Dendritic cell treated with granulocyte-macrophage colony-stimulating factor and Interleukin-4, amounts not matched to agents 40 ng/mL and 50 ng/mL, for 4 days (primary cell): Measurements from ENCODE around the gene ATOX1.
"Not testable (repeated sequence)": the region's sequence is repeated elsewhere in the genome, so short reads cannot be mapped to it uniquely, and the experiment has no call there.

ENCODE experiments used
- H3K27ac Mint-ChIP-seq: one replicate; pipeline ENCODE4 v1.8.0; 2022; ENCODE audit warnings: mild to moderate bottlenecking, mixed read lengths
- H3K27me3 Mint-ChIP-seq: one replicate; pipeline ENCODE4 v1.8.0; 2022; ENCODE audit warnings: mild to moderate bottlenecking, mixed read lengths
- H3K36me3 Mint-ChIP-seq: one replicate; pipeline ENCODE4 v1.8.0; 2022; ENCODE audit warnings: low read depth, mixed read lengths
- H3K4me1 Mint-ChIP-seq: one replicate; pipeline ENCODE4 v1.8.0; 2022; ENCODE audit warnings: low read depth, mixed read lengths
- H3K4me3 Mint-ChIP-seq: one replicate; pipeline ENCODE4 v1.8.0; 2022; ENCODE audit warnings: mild to moderate bottlenecking, moderate library complexity, mixed read lengths
- H3K9me3 Mint-ChIP-seq: one replicate; pipeline ENCODE4 v1.8.0; 2022; ENCODE audit warnings: mixed read lengths
- intact Hi-C: fragments of 100-400 bp; cut with micrococcal nuclease; formaldehyde crosslinking; loops from one replicate; pipeline ENCODE4 v1.15.0; 2022

The ATOX1 gene

GRCh38 chr5:151708126-151708525 lies 50.3 kb downstream of the ATOX1 start:
- Mint-ChIP-seq H3K27ac (no peak overlapping the region), H3K27me3 (no peaks in the 10 kb centered on the region), H3K4me1 (peaks cover 7% of the 10 kb centered on the region), H3K36me3 (no peaks in the 10 kb centered on the region), H3K9me3 (peaks cover 7% of the 10 kb centered on the region), H3K4me3 (no peak overlapping the region)
- intact Hi-C loops = no loop called here

GRCh38 chr5:151707567-151707966 lies 50.9 kb downstream of the ATOX1 start:
- Mint-ChIP-seq H3K27ac (no peak overlapping the region), H3K27me3 (no peaks in the 10 kb centered on the region), H3K36me3 (no peaks in the 10 kb centered on the region), H3K4me3 (no peak overlapping the region), H3K9me3 (peaks cover 7% of the 10 kb centered on the region), H3K4me1 (peaks cover 7% of the 10 kb centered on the region)
- intact Hi-C loops = no loop called here

DNA sequence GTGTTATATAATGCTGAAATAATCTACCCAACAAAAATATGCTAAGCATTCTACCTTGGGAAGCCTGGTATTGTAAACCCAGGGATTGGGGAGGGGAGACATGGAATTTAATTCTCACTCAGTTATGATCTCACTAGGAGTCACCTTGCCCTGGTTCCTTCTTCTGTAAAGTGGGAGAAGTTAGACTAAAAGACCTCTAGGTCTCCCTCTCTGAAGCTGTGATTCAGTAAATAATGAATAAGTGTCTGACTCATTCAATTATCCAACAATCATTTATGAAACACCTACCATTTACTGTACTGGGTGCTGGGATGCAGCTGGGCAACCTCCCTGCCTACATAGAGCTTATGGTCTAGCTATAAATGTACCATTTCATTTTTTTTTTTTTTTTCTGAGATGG lies 51.5 kb downstream of the ATOX1 start:
- Mint-ChIP-seq H3K4me1 (peaks cover 7% of the 10 kb centered on the region), H3K27me3 (no peaks in the 10 kb centered on the region), H3K27ac (no peak overlapping the region), H3K36me3 (no peaks in the 10 kb centered on the region), H3K9me3 (peaks cover 7% of the 10 kb centered on the region), H3K4me3 (no peak overlapping the region)
- intact Hi-C loops = no loop called here

GRCh38 chr5:151703780-151704179 lies 54.7 kb downstream of the ATOX1 start:
- H3K27me3 Mint-ChIP-seq = no peaks in the 10 kb centered on the region
- no peaks in the 10 kb centered on the region for H3K36me3 Mint-ChIP-seq
- H3K27ac Mint-ChIP-seq = no peak overlapping the region
- H3K4me3 Mint-ChIP-seq = no peak overlapping the region
- no peaks in the 10 kb centered on the region for H3K9me3 Mint-ChIP-seq
- H3K4me1 Mint-ChIP-seq = peaks cover 7% of the 10 kb centered on the region
- intact Hi-C loops = no loop called here

DNA sequence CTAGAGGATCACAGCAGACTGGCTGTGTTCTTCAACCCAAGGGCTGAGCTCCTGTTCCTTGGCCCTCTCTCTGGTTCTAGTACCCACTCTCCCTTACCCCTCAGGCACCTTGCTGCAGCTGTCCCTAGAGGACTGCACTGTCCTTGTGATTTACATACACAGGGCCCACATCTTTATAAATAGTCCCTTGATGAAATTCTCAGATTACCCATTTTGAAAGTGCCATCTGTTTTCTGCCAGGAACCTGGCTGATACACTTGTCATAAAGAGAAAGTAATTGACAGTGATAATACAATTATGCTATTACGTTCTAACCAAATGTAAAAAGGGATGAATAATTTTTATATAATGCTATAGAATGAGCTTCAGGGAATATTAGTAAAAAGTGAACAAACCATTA lies 55.2 kb downstream of the ATOX1 start:
- Mint-ChIP-seq H3K4me3 (no peak overlapping the region), H3K27ac (no peak overlapping the region), H3K36me3 (no peaks in the 10 kb centered on the region), H3K27me3 (no peaks in the 10 kb centered on the region), H3K4me1 (peaks cover 7% of the 10 kb centered on the region), H3K9me3 (no peaks in the 10 kb centered on the region)
- intact Hi-C loops = no loop called here

DNA sequence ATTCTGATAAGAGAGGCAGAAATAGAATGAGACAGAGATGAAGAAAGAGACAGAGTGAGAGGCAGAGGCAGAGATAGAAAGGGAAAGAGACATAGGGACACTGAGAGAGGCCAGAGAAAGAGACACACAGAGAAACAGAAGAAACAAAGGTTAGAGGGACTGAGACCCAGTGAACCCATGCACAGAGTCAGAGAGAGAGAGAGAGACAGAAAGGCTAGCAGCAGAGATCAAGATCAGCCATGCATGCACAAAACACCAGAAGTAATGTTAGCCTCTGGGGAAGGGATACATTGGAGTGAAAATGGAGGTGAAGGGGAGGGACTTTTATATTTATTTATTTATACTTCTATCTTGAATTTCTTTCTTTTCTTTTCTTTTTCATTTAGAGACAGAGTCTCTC lies 57.6 kb downstream of the ATOX1 start:
- Mint-ChIP-seq H3K9me3 (no peaks in the 10 kb centered on the region), H3K4me1 (peaks cover 7% of the 10 kb centered on the region), H3K27ac (no peak overlapping the region), H3K4me3 (no peak overlapping the region), H3K27me3 (peaks cover 4% of the 10 kb centered on the region), H3K36me3 (no peaks in the 10 kb centered on the region)
- intact Hi-C loops = no loop called here

GRCh38 chr5:151700296-151700695 lies 58.1 kb downstream of the ATOX1 start:
- H3K27ac Mint-ChIP-seq = no peak overlapping the region
- no peaks in the 10 kb centered on the region for H3K36me3 Mint-ChIP-seq
- H3K27me3 Mint-ChIP-seq = peaks cover 4% of the 10 kb centered on the region
- no peaks in the 10 kb centered on the region for H3K9me3 Mint-ChIP-seq
- H3K4me3 Mint-ChIP-seq = no peak overlapping the region
- intact Hi-C loops = no loop called here
- H3K4me1 Mint-ChIP-seq = peaks cover 7% of the 10 kb centered on the region

GRCh38 chr5:151699071-151699901 lies 59.1 kb downstream of the ATOX1 start:
- Mint-ChIP-seq H3K4me3 (no peak overlapping the region), H3K27ac (no peak overlapping the region), H3K27me3 (peaks cover 4% of the 10 kb centered on the region), H3K4me1 (peaks cover 5% of the 10 kb centered on the region), H3K36me3 (no peaks in the 10 kb centered on the region), H3K9me3 (no peaks in the 10 kb centered on the region)
- intact Hi-C loops = no loop called here

GRCh38 chr5:151698081-151698480 lies 60.4 kb downstream of the ATOX1 start:
- H3K4me3 Mint-ChIP-seq, H3K4me1 Mint-ChIP-seq, H3K9me3 Mint-ChIP-seq, intact Hi-C loops, H3K36me3 Mint-ChIP-seq, H3K27me3 Mint-ChIP-seq, H3K27ac Mint-ChIP-seq: not testable (repeated sequence)

DNA sequence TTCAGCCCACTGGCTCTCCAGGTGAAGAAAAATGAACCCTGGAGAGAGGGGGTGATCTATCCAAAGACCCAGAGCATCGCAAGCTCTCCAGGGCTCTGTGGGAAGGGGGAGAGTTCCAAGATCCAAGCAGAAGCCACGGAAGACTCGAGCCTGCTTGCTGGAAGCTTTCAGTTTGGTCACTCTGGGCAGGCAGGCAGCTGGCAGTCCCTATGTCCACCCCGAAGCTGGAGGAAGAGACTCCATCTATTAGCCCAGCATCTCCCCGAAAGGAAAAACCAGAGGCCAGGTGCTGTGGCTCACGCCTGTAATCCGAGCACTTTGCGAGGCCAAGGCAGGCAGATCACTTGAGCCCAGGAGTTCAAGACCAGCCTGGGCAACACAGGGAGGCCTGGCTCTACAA lies 61.0 kb downstream of the ATOX1 start:
- no peak overlapping the region for H3K4me3 Mint-ChIP-seq
- no peak overlapping the region for H3K27ac Mint-ChIP-seq
- intact Hi-C loops = no loop called here
- peaks cover 4% of the 10 kb centered on the region for H3K27me3 Mint-ChIP-seq
- H3K9me3 Mint-ChIP-seq = no peaks in the 10 kb centered on the region
- no peaks in the 10 kb centered on the region for H3K4me1 Mint-ChIP-seq
- no peaks in the 10 kb centered on the region for H3K36me3 Mint-ChIP-seq

DNA sequence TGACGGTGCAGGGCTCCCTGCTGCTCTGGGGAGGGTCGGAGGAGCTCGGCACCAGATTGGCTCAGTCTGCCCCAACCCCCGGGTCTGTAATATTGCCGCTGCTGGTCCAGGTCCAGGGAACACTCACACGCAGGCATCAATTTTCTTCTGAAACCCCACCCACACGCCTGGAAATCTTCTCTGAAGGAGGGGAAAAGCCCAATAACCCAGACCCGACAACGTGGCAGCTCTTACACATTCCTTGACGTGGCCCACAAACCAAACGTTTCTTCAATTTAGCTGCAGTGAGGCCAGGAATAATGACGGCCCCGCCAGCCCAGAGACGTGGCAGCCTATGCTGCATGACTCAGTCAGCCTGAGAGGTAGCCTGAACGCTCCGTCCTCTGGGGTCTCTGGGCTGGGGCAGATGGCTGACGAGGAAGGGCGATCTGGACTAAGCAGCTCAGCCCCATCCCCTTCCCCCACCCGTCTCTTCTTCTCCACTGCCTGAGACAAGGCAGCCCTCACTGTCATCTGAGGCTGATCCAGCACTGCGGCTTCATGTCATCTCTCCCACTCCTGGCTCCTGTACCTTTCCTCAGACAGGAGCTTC lies 61.9 kb downstream of the ATOX1 start:
- Mint-ChIP-seq H3K27me3 (peaks cover 4% of the 10 kb centered on the region), H3K36me3 (no peaks in the 10 kb centered on the region), H3K27ac (no peak overlapping the region), H3K4me3 (no peak overlapping the region), H3K9me3 (no peaks in the 10 kb centered on the region), H3K4me1 (no peaks in the 10 kb centered on the region)
- intact Hi-C loops = no loop called here

DNA sequence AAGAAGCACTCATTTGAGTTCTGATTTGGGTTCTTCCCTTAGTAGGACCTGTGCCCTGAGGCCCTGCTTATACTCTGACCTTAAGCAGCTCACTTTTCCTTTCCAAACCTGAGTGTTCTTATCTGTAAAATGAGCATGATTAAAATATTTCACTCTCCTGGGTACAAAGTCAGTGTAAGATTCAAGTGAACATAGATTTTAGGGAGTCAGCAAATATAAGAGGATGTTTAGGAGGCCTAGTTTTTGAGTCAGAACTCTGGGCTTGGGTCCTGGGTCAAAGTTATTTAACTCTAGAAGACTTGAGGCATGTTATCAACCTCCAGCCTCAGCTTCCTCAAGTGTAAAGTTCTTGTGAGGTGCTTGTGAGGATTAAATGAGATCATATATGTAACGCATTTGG lies 63.0 kb downstream of the ATOX1 start:
- no peaks in the 10 kb centered on the region for H3K36me3 Mint-ChIP-seq
- no peaks in the 10 kb centered on the region for H3K4me1 Mint-ChIP-seq
- H3K27me3 Mint-ChIP-seq = peaks cover 4% of the 10 kb centered on the region
- no peaks in the 10 kb centered on the region for H3K9me3 Mint-ChIP-seq
- intact Hi-C loops = no loop called here
- H3K27ac Mint-ChIP-seq = no peak overlapping the region
- H3K4me3 Mint-ChIP-seq = no peak overlapping the region

DNA sequence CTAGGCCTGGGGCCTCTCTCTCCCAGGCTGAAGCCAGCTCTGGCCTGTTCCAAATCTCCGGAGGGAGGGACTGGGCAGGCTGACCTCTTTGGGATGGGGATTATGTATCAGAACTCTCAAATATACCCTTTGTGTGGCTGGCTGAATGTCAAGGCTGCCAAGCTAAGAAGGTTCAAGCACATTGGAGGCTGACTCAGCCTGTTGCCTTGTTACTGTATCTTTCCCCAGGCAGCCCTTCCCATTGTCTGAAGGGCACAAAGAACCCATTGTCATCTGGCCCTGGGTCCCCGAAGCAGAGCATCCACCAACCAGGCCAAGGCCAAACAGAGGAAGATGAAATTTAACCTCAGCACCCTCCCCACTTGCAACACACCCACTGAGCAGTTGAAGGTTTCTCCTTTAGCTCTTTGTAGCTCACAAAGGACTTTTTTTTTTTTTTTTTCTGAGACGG lies 64.4 kb downstream of the ATOX1 start:
- Mint-ChIP-seq H3K9me3 (no peaks in the 10 kb centered on the region), H3K27me3 (peaks cover 4% of the 10 kb centered on the region), H3K4me3 (no peak overlapping the region), H3K27ac (no peak overlapping the region), H3K4me1 (peaks cover under 1% of the 10 kb centered on the region), H3K36me3 (no peaks in the 10 kb centered on the region)
- intact Hi-C loops = no loop called here
